ENCODE measurements around the gene LYSMD2.

DNA sequence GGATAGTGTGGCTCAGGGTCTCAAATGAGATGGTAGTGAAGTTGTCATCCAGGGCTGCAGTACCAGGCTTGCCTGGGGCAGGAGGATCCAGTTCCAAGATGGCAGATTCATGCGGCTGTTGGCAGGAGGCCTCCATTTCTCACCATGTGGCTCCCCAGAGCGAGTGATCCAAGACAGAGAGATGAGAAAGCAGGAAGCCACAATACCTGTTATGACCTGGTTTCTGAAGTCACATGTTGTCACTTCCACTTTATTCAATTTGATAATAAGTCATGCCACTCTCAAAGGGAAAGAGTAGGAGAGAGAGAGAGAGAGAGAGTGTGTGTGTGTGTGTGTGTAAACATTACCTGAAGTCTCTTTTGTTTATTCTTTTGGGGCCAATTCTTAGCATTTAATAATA is 44.1 kb upstream of the LYSMD2 start:
- TF ChIP-seq EZH2 (IDR thresholded peaks at IDR 0.05; ENCODE audit: borderline replicate concordance, low read depth, low read length, poor library complexity, severe bottlenecking), result no peak
- TF ChIP-seq, protein P1, sequence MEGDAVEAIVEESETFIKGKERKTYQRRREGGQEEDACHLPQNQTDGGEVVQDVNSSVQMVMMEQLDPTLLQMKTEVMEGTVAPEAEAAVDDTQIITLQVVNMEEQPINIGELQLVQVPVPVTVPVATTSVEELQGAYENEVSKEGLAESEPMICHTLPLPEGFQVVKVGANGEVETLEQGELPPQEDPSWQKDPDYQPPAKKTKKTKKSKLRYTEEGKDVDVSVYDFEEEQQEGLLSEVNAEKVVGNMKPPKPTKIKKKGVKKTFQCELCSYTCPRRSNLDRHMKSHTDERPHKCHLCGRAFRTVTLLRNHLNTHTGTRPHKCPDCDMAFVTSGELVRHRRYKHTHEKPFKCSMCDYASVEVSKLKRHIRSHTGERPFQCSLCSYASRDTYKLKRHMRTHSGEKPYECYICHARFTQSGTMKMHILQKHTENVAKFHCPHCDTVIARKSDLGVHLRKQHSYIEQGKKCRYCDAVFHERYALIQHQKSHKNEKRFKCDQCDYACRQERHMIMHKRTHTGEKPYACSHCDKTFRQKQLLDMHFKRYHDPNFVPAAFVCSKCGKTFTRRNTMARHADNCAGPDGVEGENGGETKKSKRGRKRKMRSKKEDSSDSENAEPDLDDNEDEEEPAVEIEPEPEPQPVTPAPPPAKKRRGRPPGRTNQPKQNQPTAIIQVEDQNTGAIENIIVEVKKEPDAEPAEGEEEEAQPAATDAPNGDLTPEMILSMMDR (conservative IDR thresholded peaks at IDR 0.05; ENCODE audit: low read depth, low read length), result no peak
